G401.6 (cell line): ENCODE measurements around the gene COQ8A.

Experiments used
- FAIRE-seq: peaks from 2 replicates; lab custom pipeline; 2012; peaks lifted over from hg19 to GRCh38; lab: Jason Lieb, UNC

The COQ8A gene

GRCh38 chr1:226974544-226975258 is 34.6 kb downstream of the COQ8A start:
- FAIRE-seq = no peak

GRCh38 chr1:226975259-226976250 is 35.5 kb downstream of the COQ8A start:
- no peak for FAIRE-seq

GRCh38 chr1:226976276-226976977 is 36.3 kb downstream of the COQ8A start:
- FAIRE-seq = no peak

- FAIRE-seq = no peak
These were observed 37.0 kb downstream of the COQ8A start for GRCh38 chr1:226976978-226977642.

- no peak for FAIRE-seq
These were observed 37.7 kb downstream of the COQ8A start for GRCh38 chr1:226977643-226978431.

- FAIRE-seq = no peak
These were observed 38.5 kb downstream of the COQ8A start for GRCh38 chr1:226978432-226979114.

GRCh38 chr1:226979115-226979516 is 39.0 kb downstream of the COQ8A start:
- FAIRE-seq = no peak

- no peak for FAIRE-seq
These were observed 39.5 kb downstream of the COQ8A start for GRCh38 chr1:226979517-226980121.

GRCh38 chr1:226980122-226980560 is 40.0 kb downstream of the COQ8A start:
- FAIRE-seq = no peak

- no peak for FAIRE-seq
These were observed 40.7 kb downstream of the COQ8A start for GRCh38 chr1:226980565-226981385.

- FAIRE-seq = no peak
These were observed 41.3 kb downstream of the COQ8A start for GRCh38 chr1:226981386-226981817.

GRCh38 chr1:226981838-226982237 is 41.7 kb downstream of the COQ8A start:
- no peak for FAIRE-seq

GRCh38 chr1:226982451-226983177 is 42.5 kb downstream of the COQ8A start:
- FAIRE-seq = no peak

GRCh38 chr1:226983247-226983991 is 43.3 kb downstream of the COQ8A start:
- no peak for FAIRE-seq

- FAIRE-seq = no peak
These were observed 43.9 kb downstream of the COQ8A start for GRCh38 chr1:226983992-226984364.

GRCh38 chr1:226984521-226985238 is 44.6 kb downstream of the COQ8A start:
- FAIRE-seq = no peak

GRCh38 chr1:226985239-226985838 is 45.2 kb downstream of the COQ8A start:
- FAIRE-seq = no peak
